Esophagus (tissue), 2 donors: ENCODE measurements around the gene HCK. TPM values are rescaled to one million over a fixed set of nuclear protein-coding genes. Genes with fewer than 3 reads are reported as not detected.

Experiments used
- H3K27ac ChIP-seq, 2 donors: one replicate each; pipeline ENCODE4 v1.5.1; 2013; ENCODE audit warnings: low read depth in 2 of 2, mild to moderate bottlenecking in 2 of 2, inconsistent platforms in 1 of 2, low read length in 1 of 2, moderate library complexity in 1 of 2
- H3K27me3 ChIP-seq, 2 donors: one replicate each; pipeline ENCODE4 v1.6.1; 2013; ENCODE audit warnings: low read length in 2 of 2, control low read depth in 1 of 2, mild to moderate bottlenecking in 1 of 2; ENCODE audit not compliant: insufficient read depth in 2 of 2, control insufficient read depth in 1 of 2
- H3K36me3 ChIP-seq, 2 donors: one replicate each; pipeline ENCODE4 v1.6.1; 2013; ENCODE audit warnings: low read length in 1 of 2; ENCODE audit not compliant: control insufficient read depth in 2 of 2, insufficient read depth in 2 of 2
- H3K4me1 ChIP-seq, 2 donors: one replicate each; pipeline ENCODE4 v1.6.1; 2013; ENCODE audit warnings: low read length in 1 of 2; ENCODE audit not compliant: control insufficient read depth in 2 of 2, insufficient read depth in 2 of 2
- H3K4me3 ChIP-seq, 2 donors: one replicate each; pipeline ENCODE4 v1.5.1; 2013; ENCODE audit warnings: low read length in 2 of 2, mild to moderate bottlenecking in 2 of 2, low read depth in 1 of 2, moderate library complexity in 1 of 2
- H3K9me3 ChIP-seq, 2 donors: one replicate each; pipeline ENCODE4 v1.6.1; 2013; ENCODE audit warnings: mild to moderate bottlenecking in 2 of 2, low read depth in 1 of 2, low read length in 1 of 2, moderate library complexity in 1 of 2; ENCODE audit not compliant: control insufficient read depth in 2 of 2, insufficient read depth in 1 of 2
- WGBS, 2 donors: extraction: QIAGEN DNeasy Blood & Tissue Kit; methylation state at CpG; one replicate each; pipeline ENCODE4 v1.1.7; 2013; 5-methylcytosine and 5-hydroxymethylcytosine counted together
- polyA plus RNA-seq, 2 donors: library from polyadenylated mRNA; stranded (reverse); fragments of 200-250 nt; gene quantifications; one replicate each; pipeline ENCODE4 v1.2.3, GENCODE V29; 2013
- donor health status: healthy with polysubstance abuse.
- donor health status: Bipolar disorder and iron deficiency.

The HCK gene
- polyA plus RNA-seq, 2 donors: 1.3 to 2.9 TPM

DNA sequence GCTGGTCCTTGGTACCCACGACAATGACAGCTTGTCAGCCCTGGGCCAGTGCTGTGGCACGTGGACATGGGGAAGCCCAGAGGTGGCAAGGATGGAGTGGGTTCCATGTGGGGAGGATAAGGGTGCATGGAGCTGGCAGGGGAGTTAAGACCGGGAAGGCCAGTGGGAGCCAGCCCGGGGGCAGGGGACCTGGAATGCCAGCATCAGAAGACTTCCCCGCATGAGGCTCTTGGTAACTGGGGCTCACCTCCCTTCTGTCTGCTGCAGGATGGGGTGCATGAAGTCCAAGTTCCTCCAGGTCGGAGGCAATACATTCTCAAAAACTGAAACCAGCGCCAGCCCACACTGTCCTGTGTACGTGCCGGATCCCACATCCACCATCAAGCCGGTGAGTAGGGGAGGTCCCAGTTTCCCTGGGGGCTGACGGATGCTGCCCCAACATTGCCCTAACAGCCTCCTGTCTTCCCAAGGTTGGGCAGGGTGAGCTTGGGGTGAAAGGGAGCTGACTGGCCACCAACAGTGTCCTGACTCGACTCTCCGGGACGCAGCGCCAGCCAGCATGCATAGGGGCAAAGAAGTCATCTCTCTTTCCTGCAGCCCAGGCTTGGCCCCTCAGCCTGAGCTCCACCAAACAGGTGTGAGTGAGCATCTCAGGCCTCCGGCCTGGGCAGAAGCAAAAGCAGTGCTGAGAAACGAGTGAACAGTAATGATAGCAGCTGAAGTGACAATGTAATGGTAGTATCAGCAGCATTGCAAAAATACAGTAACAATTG, 19.5 kb downstream of the HCK start:
- no peak overlapping the region for H3K4me3 ChIP-seq
- WGBS, 2 donors: 85% methylated on average over 17 of the region's 17 CpGs
- H3K9me3 ChIP-seq: no peaks in the 10 kb centered on the region
- H3K27ac ChIP-seq: no peak overlapping the region
- H3K27me3 ChIP-seq: no peaks in the 10 kb centered on the region
- H3K4me1 ChIP-seq: peaks cover 0 to 3% of the 10 kb centered on the region in 2 donors
- H3K36me3 ChIP-seq: no peaks in the 10 kb centered on the region

- Histone ChIP-seq H3K36me3 (no peaks in the 10 kb centered on the region), H3K4me1 (peaks cover 0 to 3% of the 10 kb centered on the region in 2 donors), H3K9me3 (no peaks in the 10 kb centered on the region), H3K27me3 (no peaks in the 10 kb centered on the region), H3K27ac (no peak overlapping the region), H3K4me3 (no peak overlapping the region)
- WGBS, 2 donors: 65 to 75% methylated on average over 6 of the region's 6 CpGs
Measured at GRCh38 chr20:32072168-32072750, 20.2 kb downstream of the HCK start.

DNA sequence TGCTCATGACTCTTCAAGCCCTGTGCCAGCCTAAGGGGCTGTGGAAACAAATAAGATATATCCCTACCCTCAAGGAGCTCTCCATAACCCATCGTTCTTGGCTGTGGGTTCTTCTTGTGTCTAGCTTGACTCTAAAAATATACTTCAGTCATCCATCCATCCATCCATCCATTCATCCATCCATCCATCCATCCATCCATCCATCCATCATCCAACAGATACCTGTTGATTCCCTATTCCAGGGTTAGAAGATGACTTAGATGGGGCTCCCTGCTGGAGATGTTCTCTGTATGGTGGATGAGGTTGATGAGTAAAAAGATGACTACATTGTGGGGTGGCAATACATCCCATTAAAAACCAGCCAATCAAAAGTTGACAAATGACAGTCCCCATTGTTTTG, 23.5 kb downstream of the HCK start:
- Histone ChIP-seq H3K27me3 (no peaks in the 10 kb centered on the region), H3K4me1 (peaks cover 0 to 3% of the 10 kb centered on the region in 2 donors), H3K4me3 (no peak overlapping the region), H3K36me3 (no peaks in the 10 kb centered on the region), H3K27ac (no peak overlapping the region), H3K9me3 (no peaks in the 10 kb centered on the region)
- WGBS, 2 donors: 90 to 93% methylated on average over 1 of the region's 1 CpG

DNA sequence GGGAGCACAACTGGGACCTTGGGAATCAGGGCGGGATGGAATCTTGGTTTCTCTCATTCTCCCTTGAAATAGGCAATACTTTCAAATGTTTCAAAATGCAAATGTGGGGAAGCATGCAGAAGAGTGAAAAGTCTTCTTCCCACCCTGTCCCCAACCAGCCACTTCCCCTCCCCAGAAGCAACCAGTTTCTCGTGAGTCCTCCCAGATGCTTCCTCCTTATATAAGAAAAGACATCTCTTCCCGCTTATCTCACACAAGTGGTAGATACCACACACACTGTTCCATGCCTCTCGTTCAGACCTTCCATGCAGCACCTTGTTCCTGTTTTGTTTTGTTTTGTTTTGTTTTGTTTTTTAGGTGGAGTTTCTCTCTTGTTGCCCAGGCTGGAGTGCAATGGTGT, 25.1 kb downstream of the HCK start:
- no peak overlapping the region for H3K4me3 ChIP-seq
- H3K4me1 ChIP-seq: peaks cover 0 to 2% of the 10 kb centered on the region in 2 donors

DNA sequence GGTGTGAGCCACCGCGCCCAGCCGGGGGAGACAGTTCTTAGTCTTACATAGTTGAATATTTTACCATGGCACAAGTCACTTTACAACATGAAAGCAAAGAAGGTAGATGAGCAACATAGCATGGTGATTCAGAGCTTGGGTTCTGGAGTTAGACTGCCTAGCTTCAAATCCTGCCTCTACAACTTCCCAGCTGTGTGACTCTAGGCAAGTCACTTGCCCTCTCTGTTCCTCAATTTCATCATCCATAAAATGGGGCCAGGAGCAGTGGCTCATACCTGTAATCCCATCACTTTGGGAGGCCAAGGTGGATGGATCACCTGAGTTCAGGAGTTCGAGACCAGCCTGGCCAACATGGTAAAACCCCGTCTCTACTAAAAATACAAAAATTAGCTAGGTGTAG, 26.3 kb downstream of the HCK start:
- H3K27me3 ChIP-seq: no peaks in the 10 kb centered on the region
- 75 to 97% methylated on average over 5 of the region's 5 CpGs for WGBS, 2 donors

More for the DNA sequence above, 25.1 kb downstream of the HCK start:
- Histone ChIP-seq H3K27me3 (no peaks in the 10 kb centered on the region), H3K9me3 (no peaks in the 10 kb centered on the region), H3K36me3 (no peaks in the 10 kb centered on the region), H3K27ac (no peak overlapping the region)
- WGBS, 2 donors: 72 to 84% methylated on average over 4 of the region's 4 CpGs

DNA sequence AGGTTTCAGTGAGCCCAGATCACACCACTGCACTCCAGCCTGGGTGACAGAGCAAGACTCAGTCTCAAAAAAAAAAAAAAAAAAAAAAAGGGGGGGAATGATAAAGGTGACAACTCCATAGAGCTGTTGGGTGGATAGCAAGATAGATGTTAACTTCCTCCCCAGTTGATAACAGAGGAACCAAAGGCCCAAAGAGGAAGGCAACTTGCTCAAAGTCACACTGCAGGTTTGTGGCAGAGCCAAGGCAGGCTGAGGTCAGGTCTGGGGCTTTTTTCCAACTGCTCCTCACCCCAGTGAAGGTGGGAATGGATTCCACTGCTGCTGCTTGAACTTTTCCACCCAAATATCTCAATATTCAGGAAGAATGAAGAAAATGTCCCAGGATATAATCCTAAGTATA, 26.7 kb downstream of the HCK start:
- Histone ChIP-seq H3K27me3 (no peaks in the 10 kb centered on the region), H3K4me1 (peaks cover 0 to 2% of the 10 kb centered on the region in 2 donors), H3K36me3 (no peaks in the 10 kb centered on the region), H3K9me3 (no peaks in the 10 kb centered on the region), H3K4me3 (no peak overlapping the region), H3K27ac (no peak overlapping the region)

More for the DNA sequence above, 26.3 kb downstream of the HCK start:
- peaks cover 0 to 2% of the 10 kb centered on the region in 2 donors for H3K4me1 ChIP-seq
- no peak overlapping the region for H3K4me3 ChIP-seq
- H3K27ac ChIP-seq: no peak overlapping the region
- no peaks in the 10 kb centered on the region for H3K36me3 ChIP-seq
- H3K9me3 ChIP-seq: no peaks in the 10 kb centered on the region

- Histone ChIP-seq H3K27me3 (no peaks in the 10 kb centered on the region), H3K27ac (no peak overlapping the region), H3K9me3 (no peaks in the 10 kb centered on the region), H3K36me3 (no peaks in the 10 kb centered on the region), H3K4me3 (no peak overlapping the region), H3K4me1 (peaks cover 0 to 2% of the 10 kb centered on the region in 2 donors)
- WGBS, 2 donors: 63 to 67% methylated on average over 8 of the region's 8 CpGs
Measured at GRCh38 chr20:32079655-32080109, 27.6 kb downstream of the HCK start.

- H3K9me3 ChIP-seq: no peaks in the 10 kb centered on the region
- 60 to 91% methylated on average over 3 of the region's 3 CpGs for WGBS, 2 donors
- H3K27ac ChIP-seq: no peak overlapping the region
Measured at GRCh38 chr20:32080783-32081182, 28.7 kb downstream of the HCK start.

DNA sequence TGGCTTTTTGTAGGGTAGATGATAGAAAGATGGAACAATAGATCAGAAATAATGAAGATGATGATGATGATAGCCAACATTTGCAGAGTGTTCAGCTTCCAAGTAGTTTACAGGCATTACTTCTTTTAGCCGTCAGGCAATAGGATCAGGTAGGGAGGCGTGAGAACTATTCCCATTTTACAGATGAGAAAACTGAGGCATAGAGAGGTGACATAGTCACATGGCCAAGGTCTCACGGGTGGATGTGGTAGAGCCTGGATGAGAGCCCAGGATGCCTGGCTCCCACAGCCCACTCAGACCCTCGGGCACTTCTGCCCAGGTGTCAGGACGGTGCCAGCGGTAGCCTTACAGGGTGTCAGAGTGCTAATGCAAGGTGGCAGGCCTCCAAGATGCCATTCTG, 31.4 kb downstream of the HCK start:
- WGBS, 2 donors: 83% methylated on average over 6 of the region's 6 CpGs
- no peaks in the 10 kb centered on the region for H3K36me3 ChIP-seq
- H3K9me3 ChIP-seq: no peaks in the 10 kb centered on the region
- no peak overlapping the region for H3K27ac ChIP-seq
- H3K4me1 ChIP-seq: peaks cover 0 to 2% of the 10 kb centered on the region in 2 donors
- no peak overlapping the region for H3K4me3 ChIP-seq
- H3K27me3 ChIP-seq: no peaks in the 10 kb centered on the region

More at GRCh38 chr20:32080783-32081182, 28.7 kb downstream of the HCK start:
- Histone ChIP-seq H3K4me3 (no peak overlapping the region), H3K27me3 (no peaks in the 10 kb centered on the region), H3K36me3 (no peaks in the 10 kb centered on the region), H3K4me1 (peaks cover 0 to 2% of the 10 kb centered on the region in 2 donors)

GRCh38 chr20:32087070-32087469, 35.0 kb downstream of the HCK start:
- Histone ChIP-seq H3K27ac (no peak overlapping the region), H3K4me1 (no peaks in the 10 kb centered on the region), H3K4me3 (no peak overlapping the region), H3K9me3 (peaks cover 0 to 3% of the 10 kb centered on the region in 2 donors), H3K27me3 (no peaks in the 10 kb centered on the region), H3K36me3 (no peaks in the 10 kb centered on the region)
- WGBS, 2 donors: 72 to 84% methylated on average over 3 of the region's 3 CpGs
